ENCODE data around the gene MAB21L2.
"Not testable (repeated sequence)": the region's sequence is repeated elsewhere in the genome, so short reads cannot be mapped to it uniquely, and the experiment has no call there.

Gene MAB21L2

DNA sequence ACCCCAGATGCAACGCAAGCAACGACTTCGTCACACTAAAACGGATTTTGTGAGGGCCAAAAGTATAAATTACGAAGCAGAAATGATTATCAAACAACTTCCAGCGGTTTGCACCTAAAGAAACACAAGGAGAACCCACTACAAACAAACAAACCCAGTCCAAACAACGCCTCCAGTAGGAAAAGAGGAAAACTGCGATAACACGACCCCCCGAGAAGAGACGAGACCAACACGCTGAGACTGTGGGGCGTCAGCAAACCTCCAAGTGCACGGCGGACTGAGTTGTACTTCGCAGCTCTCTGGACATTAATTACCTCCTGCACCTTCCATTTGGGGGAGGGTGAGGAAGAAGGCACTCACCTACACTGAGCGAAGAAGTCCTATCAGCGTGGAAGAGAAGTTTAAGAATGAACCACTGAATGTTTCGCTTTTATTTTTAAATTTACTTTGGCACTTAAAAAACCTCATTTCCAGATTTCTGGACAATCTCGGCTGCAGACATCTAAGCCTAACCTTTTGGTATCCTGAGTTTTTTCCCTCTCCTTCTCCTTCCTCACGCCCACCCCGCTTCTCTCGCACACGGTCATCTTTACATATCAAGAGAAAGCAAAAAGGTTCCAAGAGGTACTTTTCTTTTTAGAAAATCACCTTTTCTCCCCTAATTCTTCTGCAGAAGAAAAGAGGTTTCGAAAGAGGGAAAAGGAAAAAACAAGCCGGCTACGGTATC lies at the start of gene MAB21L2:
Gene MAB21L2 (plus strand): TSS at position 6 of the 727 bp plus-strand sequence. CDS start 879 bp downstream, outside the sequence.
- no peak within 1 kb of the TSS for H2AFZ ChIP-seq (ENCODE audit: low read depth, low read length, severe bottlenecking)
- H4K20me1 ChIP-seq (ENCODE audit: low read depth, low read length), result no peaks in the 10 kb centered on the region
- H3K9me3 ChIP-seq (ENCODE audit: insufficient read depth, low read length), result no peaks in the 10 kb centered on the region
- no peak within 1 kb of the TSS for H3K4me3 ChIP-seq (ENCODE audit: insufficient read depth, low read length, poor library complexity, severe bottlenecking)
- no peak within 1 kb of the TSS for H3K9ac ChIP-seq (ENCODE audit: low read length)
- H3K79me2 ChIP-seq (ENCODE audit: insufficient read depth, low read length), result no peaks in the 10 kb centered on the region
- no peaks in the 10 kb centered on the region for H3K27me3 ChIP-seq (ENCODE audit: low read length)
- no peak within 1 kb of the TSS for H3K4me2 ChIP-seq (ENCODE audit: low read depth, low read length, poor library complexity, severe bottlenecking)
- H3F3A ChIP-seq (ENCODE audit: insufficient read depth), result no peaks in the 10 kb centered on the region
- H3K27ac ChIP-seq (ENCODE audit: low read depth, low read length), result no peak within 1 kb of the TSS
- TF ChIP-seq, protein P1, sequence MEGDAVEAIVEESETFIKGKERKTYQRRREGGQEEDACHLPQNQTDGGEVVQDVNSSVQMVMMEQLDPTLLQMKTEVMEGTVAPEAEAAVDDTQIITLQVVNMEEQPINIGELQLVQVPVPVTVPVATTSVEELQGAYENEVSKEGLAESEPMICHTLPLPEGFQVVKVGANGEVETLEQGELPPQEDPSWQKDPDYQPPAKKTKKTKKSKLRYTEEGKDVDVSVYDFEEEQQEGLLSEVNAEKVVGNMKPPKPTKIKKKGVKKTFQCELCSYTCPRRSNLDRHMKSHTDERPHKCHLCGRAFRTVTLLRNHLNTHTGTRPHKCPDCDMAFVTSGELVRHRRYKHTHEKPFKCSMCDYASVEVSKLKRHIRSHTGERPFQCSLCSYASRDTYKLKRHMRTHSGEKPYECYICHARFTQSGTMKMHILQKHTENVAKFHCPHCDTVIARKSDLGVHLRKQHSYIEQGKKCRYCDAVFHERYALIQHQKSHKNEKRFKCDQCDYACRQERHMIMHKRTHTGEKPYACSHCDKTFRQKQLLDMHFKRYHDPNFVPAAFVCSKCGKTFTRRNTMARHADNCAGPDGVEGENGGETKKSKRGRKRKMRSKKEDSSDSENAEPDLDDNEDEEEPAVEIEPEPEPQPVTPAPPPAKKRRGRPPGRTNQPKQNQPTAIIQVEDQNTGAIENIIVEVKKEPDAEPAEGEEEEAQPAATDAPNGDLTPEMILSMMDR (IDR thresholded peaks at IDR 0.05; ENCODE audit: insufficient read depth, low read length, poor library complexity, severe bottlenecking), result no peak
- TF ChIP-seq EZH2phosphoT487 (conservative IDR thresholded peaks at IDR 0.05; ENCODE audit: low read length), result no peak
- H3K9me2 ChIP-seq (replicated peaks; ENCODE audit: insufficient read depth, low read length), result no peaks in the 10 kb centered on the region
- H3K36me3 ChIP-seq (ENCODE audit: low read length), result peaks cover 15% of the 10 kb centered on the region; the same call in 1 of the 2 replicates

- TF ChIP-seq EZH2phosphoT487 (conservative IDR thresholded peaks at IDR 0.05; ENCODE audit: low read length), result no peak
- TF ChIP-seq, protein P1 (IDR thresholded peaks at IDR 0.05; ENCODE audit: insufficient read depth, low read length, poor library complexity, severe bottlenecking), result no peak
- Histone ChIP-seq H3K27me3 (ENCODE audit: low read length) (no peaks in the 10 kb centered on the region), H3K79me2 (ENCODE audit: insufficient read depth, low read length) (no peaks in the 10 kb centered on the region), H4K20me1 (ENCODE audit: low read depth, low read length) (no peaks in the 10 kb centered on the region), H2AFZ (ENCODE audit: low read depth, low read length, severe bottlenecking) (no peak overlapping the region), H3K27ac (ENCODE audit: low read depth, low read length) (no peak overlapping the region), H3K9me3 (ENCODE audit: insufficient read depth, low read length) (no peaks in the 10 kb centered on the region), H3K9ac (ENCODE audit: low read length) (no peak overlapping the region), H3K36me3 (ENCODE audit: low read length) (no peaks in the 10 kb centered on the region), H3K4me2 (ENCODE audit: low read depth, low read length, poor library complexity, severe bottlenecking) (no peak overlapping the region), H3K9me2 (replicated peaks; ENCODE audit: insufficient read depth, low read length) (no peaks in the 10 kb centered on the region), H3F3A (ENCODE audit: insufficient read depth) (no peaks in the 10 kb centered on the region), H3K4me3 (ENCODE audit: insufficient read depth, low read length, poor library complexity, severe bottlenecking) (no peak overlapping the region)
Observed at GRCh38 chr4:150533673-150534072, 48.3 kb upstream of the MAB21L2 start.

GRCh38 chr4:150534818-150535217 lies 47.1 kb upstream of the MAB21L2 start:
- no peak overlapping the region for H3K9ac ChIP-seq (ENCODE audit: low read length)
- H3K4me2 ChIP-seq (ENCODE audit: low read depth, low read length, poor library complexity, severe bottlenecking), result no peak overlapping the region
- H3K27me3 ChIP-seq (ENCODE audit: low read length), result no peaks in the 10 kb centered on the region
- no peaks in the 10 kb centered on the region for H3K79me2 ChIP-seq (ENCODE audit: insufficient read depth, low read length)
- H3K9me3 ChIP-seq (ENCODE audit: insufficient read depth, low read length), result no peaks in the 10 kb centered on the region
- no peaks in the 10 kb centered on the region for H3F3A ChIP-seq (ENCODE audit: insufficient read depth)
- no peak for TF ChIP-seq EZH2phosphoT487 (conservative IDR thresholded peaks at IDR 0.05; ENCODE audit: low read length)
- TF ChIP-seq, protein P1 (IDR thresholded peaks at IDR 0.05; ENCODE audit: insufficient read depth, low read length, poor library complexity, severe bottlenecking), result no peak
- H4K20me1 ChIP-seq (ENCODE audit: low read depth, low read length), result no peaks in the 10 kb centered on the region
- H2AFZ ChIP-seq (ENCODE audit: low read depth, low read length, severe bottlenecking), result no peak overlapping the region
- H3K27ac ChIP-seq (ENCODE audit: low read depth, low read length), result no peak overlapping the region
- H3K4me3 ChIP-seq (ENCODE audit: insufficient read depth, low read length, poor library complexity, severe bottlenecking), result no peak overlapping the region
- no peaks in the 10 kb centered on the region for H3K9me2 ChIP-seq (replicated peaks; ENCODE audit: insufficient read depth, low read length)
- H3K36me3 ChIP-seq (ENCODE audit: low read length), result no peaks in the 10 kb centered on the region

DNA sequence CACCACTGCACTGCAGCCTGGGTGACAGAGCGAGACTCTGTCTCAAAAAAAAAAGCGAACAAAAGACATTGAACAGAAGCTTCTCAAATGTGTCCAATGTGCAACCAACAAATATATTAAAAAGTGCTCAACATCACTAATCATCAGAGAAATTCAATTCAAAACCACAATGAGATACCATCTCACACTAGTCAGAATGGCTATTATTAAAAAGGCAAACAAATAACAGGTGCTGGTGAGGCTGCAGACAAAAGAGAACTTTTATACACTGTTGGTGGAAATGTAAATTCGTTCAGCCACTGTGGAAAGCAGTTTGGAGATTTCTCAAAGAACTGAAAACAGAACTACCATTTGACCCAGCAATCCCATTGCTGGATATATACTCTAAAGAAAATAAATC lies 44.0 kb upstream of the MAB21L2 start:
- H3K79me2 ChIP-seq (ENCODE audit: insufficient read depth, low read length); H3K9ac ChIP-seq (ENCODE audit: low read length); H3K36me3 ChIP-seq (ENCODE audit: low read length); H3K9me3 ChIP-seq (ENCODE audit: insufficient read depth, low read length); H3K9me2 ChIP-seq (replicated peaks; ENCODE audit: insufficient read depth, low read length); H4K20me1 ChIP-seq (ENCODE audit: low read depth, low read length); H3K27me3 ChIP-seq (ENCODE audit: low read length); H2AFZ ChIP-seq (ENCODE audit: low read depth, low read length, severe bottlenecking); H3K4me3 ChIP-seq (ENCODE audit: insufficient read depth, low read length, poor library complexity, severe bottlenecking); H3K27ac ChIP-seq (ENCODE audit: low read depth, low read length); H3F3A ChIP-seq (ENCODE audit: insufficient read depth); H3K4me2 ChIP-seq (ENCODE audit: low read depth, low read length, poor library complexity, severe bottlenecking): not testable (repeated sequence)
